Epithelial cell of proximal tubule (primary cell): ENCODE data around the gene MOCS1. TPM values are rescaled to one million over a fixed set of nuclear protein-coding genes. Genes with fewer than 3 reads are reported as not detected.

Experiments used
- DNase-seq: peaks from one replicate; pipeline ENCODE4 v3.0.0-alpha.2; 2011; ENCODE audit warnings: low read depth
- H3K4me3 ChIP-seq: 2 replicates; pipeline ENCODE4 v1.5.1; 2011; ENCODE audit warnings: low read depth, mild to moderate bottlenecking, low read length
- CTCF ChIP-seq: conservative IDR thresholded peaks from 2 replicates; pipeline ENCODE4 v1.5.1; 2012; ENCODE audit warnings: low read depth, mild to moderate bottlenecking, low read length
- total RNA-seq: library from RNA; depleted of rRNA; stranded (reverse); fragments of >200 nt; gene quantifications from 2 replicates; pipeline ENCODE4 v1.2.3, GENCODE V29; 2015

MOCS1 gene
- total RNA-seq, 1 donor from 2014 or later = 6.5 TPM

GRCh38 chr6:39925931-39926290, 8.4 kb downstream of the MOCS1 start:
- DNase-seq = no peak
- no peak overlapping the region for H3K4me3 ChIP-seq
- TF ChIP-seq CTCF = no peak

- no peak for TF ChIP-seq CTCF
- no peak overlapping the region for H3K4me3 ChIP-seq
- no peak for DNase-seq
Observed at GRCh38 chr6:39925191-39925930, 8.9 kb downstream of the MOCS1 start.

- peak; percentile 62 for DNase-seq
- H3K4me3 ChIP-seq = no peak overlapping the region
- TF ChIP-seq CTCF = no peak
Observed at GRCh38 chr6:39924283-39924682, 10.0 kb downstream of the MOCS1 start.

- DNase-seq = no peak
- no peak for TF ChIP-seq CTCF
Observed at GRCh38 chr6:39923861-39924260, 10.4 kb downstream of the MOCS1 start.

GRCh38 chr6:39923394-39923793, 10.9 kb downstream of the MOCS1 start:
- no peak overlapping the region for H3K4me3 ChIP-seq
- DNase-seq = peak; percentile 64
- no peak for TF ChIP-seq CTCF

More at GRCh38 chr6:39923861-39924260, 10.4 kb downstream of the MOCS1 start:
- no peak overlapping the region for H3K4me3 ChIP-seq

- TF ChIP-seq CTCF = no peak
Observed at GRCh38 chr6:39922821-39923220, 11.4 kb downstream of the MOCS1 start.

GRCh38 chr6:39920157-39920556, 14.1 kb downstream of the MOCS1 start:
- peak; percentile 59 for DNase-seq
- TF ChIP-seq CTCF = no peak
- H3K4me3 ChIP-seq = no peak overlapping the region

More at GRCh38 chr6:39922821-39923220, 11.4 kb downstream of the MOCS1 start:
- H3K4me3 ChIP-seq = no peak overlapping the region
- DNase-seq = no peak
